Measurements from ENCODE around the gene KIRREL1. TPM values are rescaled to one million over a fixed set of nuclear protein-coding genes. Genes with fewer than 3 reads are reported as not detected.
A peak's percentile ranks its signal among the peaks of the same experiment; 100 is the strongest.

Gene KIRREL1
- total RNA-seq, 2 donors from 2014 or later, result not detected

GRCh38 chr1:158020886-158021620, 27.6 kb downstream of the KIRREL1 start:
- H3K27me3 Mint-ChIP-seq, result peaks cover 29 to 35% of the 10 kb centered on the region in 2 donors
- H3K36me3 Mint-ChIP-seq, result no peaks in the 10 kb centered on the region
- DNase-seq (ENCODE audit: low spot score) (no peak), ATAC-seq (no peak)
- no peaks in the 10 kb centered on the region for H3K9me3 Mint-ChIP-seq
- H3K4me3 Mint-ChIP-seq, result no peak overlapping the region
- no peak overlapping the region for H3K27ac Mint-ChIP-seq
- H3K4me1 Mint-ChIP-seq (ENCODE audit: low read depth in 2 of 2), result no peaks in the 10 kb centered on the region

- Mint-ChIP-seq H3K4me1 (ENCODE audit: low read depth in 2 of 2) (no peaks in the 10 kb centered on the region), H3K36me3 (no peaks in the 10 kb centered on the region), H3K9me3 (no peaks in the 10 kb centered on the region), H3K27ac (no peak overlapping the region), H3K4me3 (no peak overlapping the region), H3K27me3 (peaks cover 29 to 35% of the 10 kb centered on the region in 2 donors)
- DNase-seq (ENCODE audit: low spot score), result no peak
- no peak for ATAC-seq
These were observed 28.3 kb downstream of the KIRREL1 start for GRCh38 chr1:158021721-158022120.

GRCh38 chr1:158022554-158023312, 29.3 kb downstream of the KIRREL1 start:
- no peaks in the 10 kb centered on the region for H3K9me3 Mint-ChIP-seq
- H3K4me1 Mint-ChIP-seq (ENCODE audit: low read depth in 2 of 2), result no peaks in the 10 kb centered on the region
- no peak overlapping the region for H3K27ac Mint-ChIP-seq
- peak in 1 of 2 donors; percentile 44 for ATAC-seq
- H3K4me3 Mint-ChIP-seq, result no peak overlapping the region
- no peaks in the 10 kb centered on the region for H3K36me3 Mint-ChIP-seq
- DNase-seq (ENCODE audit: low spot score), result no peak
- H3K27me3 Mint-ChIP-seq, result peaks cover 26 to 34% of the 10 kb centered on the region in 2 donors

- H3K9me3 Mint-ChIP-seq, result no peaks in the 10 kb centered on the region
- H3K4me1 Mint-ChIP-seq (ENCODE audit: low read depth in 2 of 2), result no peaks in the 10 kb centered on the region
- no peak overlapping the region for H3K4me3 Mint-ChIP-seq
- no peaks in the 10 kb centered on the region for H3K36me3 Mint-ChIP-seq
- no peak overlapping the region for H3K27ac Mint-ChIP-seq
- DNase-seq (ENCODE audit: low spot score), result no peak
- H3K27me3 Mint-ChIP-seq, result peaks cover 13 to 16% of the 10 kb centered on the region in 2 donors
- ATAC-seq, result no peak
These were observed 31.3 kb downstream of the KIRREL1 start for GRCh38 chr1:158024737-158025136.

- no peaks in the 10 kb centered on the region for H3K9me3 Mint-ChIP-seq
- no peaks in the 10 kb centered on the region for H3K36me3 Mint-ChIP-seq
- H3K27me3 Mint-ChIP-seq, result peaks cover 10 to 16% of the 10 kb centered on the region in 2 donors
- H3K4me3 Mint-ChIP-seq, result no peak overlapping the region
- no peaks in the 10 kb centered on the region for H3K4me1 Mint-ChIP-seq (ENCODE audit: low read depth in 2 of 2)
- DNase-seq (ENCODE audit: low spot score), result no peak
- no peak overlapping the region for H3K27ac Mint-ChIP-seq
- peak in 1 of 2 donors; percentile 29 for ATAC-seq
These were observed 32.3 kb downstream of the KIRREL1 start for GRCh38 chr1:158025576-158026230.

- Mint-ChIP-seq H3K9me3 (no peaks in the 10 kb centered on the region), H3K36me3 (no peaks in the 10 kb centered on the region), H3K4me1 (ENCODE audit: low read depth in 2 of 2) (no peaks in the 10 kb centered on the region), H3K27ac (no peak overlapping the region), H3K4me3 (no peak overlapping the region), H3K27me3 (peaks cover 10 to 16% of the 10 kb centered on the region in 2 donors)
- DNase-seq (ENCODE audit: low spot score) (no peak), ATAC-seq (no peak)
These were observed 33.2 kb downstream of the KIRREL1 start for GRCh38 chr1:158026651-158027050.

GRCh38 chr1:158027508-158027907, 34.1 kb downstream of the KIRREL1 start:
- no peak for ATAC-seq
- no peaks in the 10 kb centered on the region for H3K9me3 Mint-ChIP-seq
- DNase-seq (ENCODE audit: low spot score), result no peak
- H3K27ac Mint-ChIP-seq, result no peak overlapping the region
- H3K36me3 Mint-ChIP-seq, result no peaks in the 10 kb centered on the region
- no peak overlapping the region for H3K4me3 Mint-ChIP-seq
- H3K27me3 Mint-ChIP-seq, result peaks cover 16% of the 10 kb centered on the region in 2 donors
- no peaks in the 10 kb centered on the region for H3K4me1 Mint-ChIP-seq (ENCODE audit: low read depth in 2 of 2)

- no peaks in the 10 kb centered on the region for H3K4me1 Mint-ChIP-seq (ENCODE audit: low read depth in 2 of 2)
- no peak overlapping the region for H3K4me3 Mint-ChIP-seq
- ATAC-seq (no peak), DNase-seq (ENCODE audit: low spot score) (no peak)
- no peaks in the 10 kb centered on the region for H3K36me3 Mint-ChIP-seq
- H3K27ac Mint-ChIP-seq, result no peak overlapping the region
- no peaks in the 10 kb centered on the region for H3K9me3 Mint-ChIP-seq
- peaks cover 9 to 16% of the 10 kb centered on the region in 2 donors for H3K27me3 Mint-ChIP-seq
These were observed 35.5 kb downstream of the KIRREL1 start for GRCh38 chr1:158028969-158029368.

- H3K4me1 Mint-ChIP-seq (ENCODE audit: low read depth in 2 of 2), result no peaks in the 10 kb centered on the region
- no peak for ATAC-seq
These were observed 41.6 kb downstream of the KIRREL1 start for GRCh38 chr1:158035014-158035413.

GRCh38 chr1:158035976-158036583, 42.6 kb downstream of the KIRREL1 start:
- no peaks in the 10 kb centered on the region for H3K36me3 Mint-ChIP-seq

More at GRCh38 chr1:158035014-158035413, 41.6 kb downstream of the KIRREL1 start:
- H3K4me3 Mint-ChIP-seq, result no peak overlapping the region
- no peak overlapping the region for H3K27ac Mint-ChIP-seq
- H3K36me3 Mint-ChIP-seq, result no peaks in the 10 kb centered on the region
- no peaks in the 10 kb centered on the region for H3K9me3 Mint-ChIP-seq
- H3K27me3 Mint-ChIP-seq, result peaks cover 3 to 20% of the 10 kb centered on the region in 2 donors
- no peak for DNase-seq (ENCODE audit: low spot score)

GRCh38 chr1:158037008-158037865, 43.8 kb downstream of the KIRREL1 start:
- no peaks in the 10 kb centered on the region for H3K4me1 Mint-ChIP-seq (ENCODE audit: low read depth in 2 of 2)
- peaks cover 17 to 19% of the 10 kb centered on the region in 2 donors for H3K27me3 Mint-ChIP-seq
- H3K36me3 Mint-ChIP-seq, result no peaks in the 10 kb centered on the region
- H3K4me3 Mint-ChIP-seq, result no peak overlapping the region
- ATAC-seq, result peak in 1 of 2 donors; percentile 37
- no peaks in the 10 kb centered on the region for H3K9me3 Mint-ChIP-seq
- H3K27ac Mint-ChIP-seq, result no peak overlapping the region
- DNase-seq (ENCODE audit: low spot score), result no peak

More at GRCh38 chr1:158035976-158036583, 42.6 kb downstream of the KIRREL1 start:
- DNase-seq (ENCODE audit: low spot score), result no peak
- no peaks in the 10 kb centered on the region for H3K9me3 Mint-ChIP-seq
- H3K4me3 Mint-ChIP-seq, result no peak overlapping the region
- no peaks in the 10 kb centered on the region for H3K4me1 Mint-ChIP-seq (ENCODE audit: low read depth in 2 of 2)
- H3K27me3 Mint-ChIP-seq, result peaks cover 14 to 24% of the 10 kb centered on the region in 2 donors
- no peak overlapping the region for H3K27ac Mint-ChIP-seq
- no peak for ATAC-seq

- peaks cover 17 to 19% of the 10 kb centered on the region in 2 donors for H3K27me3 Mint-ChIP-seq
- no peaks in the 10 kb centered on the region for H3K4me1 Mint-ChIP-seq (ENCODE audit: low read depth in 2 of 2)
- H3K4me3 Mint-ChIP-seq, result no peak overlapping the region
- no peak for DNase-seq (ENCODE audit: low spot score)
- ATAC-seq, result peak in 1 of 2 donors; percentile 25
- no peak overlapping the region for H3K27ac Mint-ChIP-seq
- H3K9me3 Mint-ChIP-seq, result no peaks in the 10 kb centered on the region
- no peaks in the 10 kb centered on the region for H3K36me3 Mint-ChIP-seq
These were observed 44.5 kb downstream of the KIRREL1 start for GRCh38 chr1:158037866-158038359.

GRCh38 chr1:158038793-158039192, 45.3 kb downstream of the KIRREL1 start:
- no peaks in the 10 kb centered on the region for H3K4me1 Mint-ChIP-seq (ENCODE audit: low read depth in 2 of 2)
- no peak overlapping the region for H3K4me3 Mint-ChIP-seq
- no peak for ATAC-seq

More at GRCh38 chr1:158038793-158039192, 45.3 kb downstream of the KIRREL1 start:
- H3K27me3 Mint-ChIP-seq, result peaks cover 16 to 17% of the 10 kb centered on the region in 2 donors
- no peaks in the 10 kb centered on the region for H3K9me3 Mint-ChIP-seq
- no peak overlapping the region for H3K27ac Mint-ChIP-seq
- DNase-seq (ENCODE audit: low spot score), result no peak
- no peaks in the 10 kb centered on the region for H3K36me3 Mint-ChIP-seq

All from natural killer cell treated with Interleukin-12 subunit alpha and Interleukin-12 subunit beta and Interleukin-15 and Interleukin-18, amount 100 ng/mL, for 72 hours (primary cell).